Breast epithelium (tissue), 4 donors: ENCODE measurements around the gene PPARD. TPM values are rescaled to one million over a fixed set of nuclear protein-coding genes. Genes with fewer than 3 reads are reported as not detected.

Experiments used
- DNase-seq, 2 donors: peaks; one replicate each; pipeline ENCODE4 v3.0.0-alpha.2; 2019; ENCODE audit warnings: low spot score in 2 of 2
- H3K27ac ChIP-seq, 2 donors: fragments of 200-600 bp; sonication (generic) in 1 of 2; one replicate each; pipeline ENCODE4 v1.5.1; 2016 to 2019; ENCODE audit warnings: mild to moderate bottlenecking in 1 of 2
- H3K27me3 ChIP-seq, 2 donors: fragments of 200-600 bp; sonication (generic) in 1 of 2; one replicate each; pipeline versions ENCODE4 v1.5.1 to v1.6.0; 2017 to 2019; ENCODE audit warnings: control low read depth in 1 of 2, mild to moderate bottlenecking in 1 of 2
- H3K36me3 ChIP-seq: fragments of 200-600 bp; one replicate; pipeline ENCODE4 v1.5.1; 2019
- H3K4me1 ChIP-seq, 2 donors: fragments of 200-600 bp; sonication (generic); one replicate each; pipeline ENCODE4 v1.5.1; 2016 to 2019; ENCODE audit warnings: control low read depth in 1 of 2
- H3K4me3 ChIP-seq, 3 donors: fragments of 200-600 bp; sonication (generic); 1 replicate in 2 of 3; 2 replicates in 1 of 3; pipeline ENCODE4 v1.5.1; 2016 to 2019; ENCODE audit warnings: mild to moderate bottlenecking in 3 of 3, moderate library complexity in 2 of 3
- H3K9me3 ChIP-seq, 2 donors: fragments of 200-600 bp; sonication (generic) in 1 of 2; one replicate each; pipeline ENCODE4 v1.5.1; 2016 to 2019; ENCODE audit warnings: control low read depth in 1 of 2
- POLR2A ChIP-seq: fragments of 450-650 bp; IDR thresholded peaks from one replicate; pipeline ENCODE4 v1.6.1; 2016; ENCODE audit warnings: antibody characterized with exemption, mild to moderate bottlenecking, moderate library complexity
- POLR2AphosphoS5 ChIP-seq, 3 donors: sonication (generic); formaldehyde crosslinking; IDR thresholded peaks; one replicate each; pipeline ENCODE4 v1.6.1; 2017; ENCODE audit warnings: antibody characterized with exemption in 3 of 3
- intact Hi-C: fragments of 100-400 bp; cut with DNase I; formaldehyde crosslinking; loops from one replicate; pipeline ENCODE4 v1.15.1; 2023; ENCODE audit warnings: low total_unique reads
- total RNA-seq, 3 donors: library from RNA; depleted of rRNA; stranded (reverse); fragments of >200 nt; gene quantifications; one replicate each; pipeline ENCODE4 v1.1.0, GENCODE V29; 2016
- TF ChIP-seq, protein P1 (sequence below), 3 donors: fragments of 450-650 bp; IDR thresholded peaks; one replicate each; pipeline ENCODE4 v1.5.1; 2016 to 2017; ENCODE audit warnings: antibody characterized with exemption in 3 of 3, mild to moderate bottlenecking in 3 of 3, moderate library complexity in 3 of 3

PPARD gene
- total RNA-seq, 3 donors from 2014 or later: 7.2 to 11.1 (median 10.7) TPM

DNA sequence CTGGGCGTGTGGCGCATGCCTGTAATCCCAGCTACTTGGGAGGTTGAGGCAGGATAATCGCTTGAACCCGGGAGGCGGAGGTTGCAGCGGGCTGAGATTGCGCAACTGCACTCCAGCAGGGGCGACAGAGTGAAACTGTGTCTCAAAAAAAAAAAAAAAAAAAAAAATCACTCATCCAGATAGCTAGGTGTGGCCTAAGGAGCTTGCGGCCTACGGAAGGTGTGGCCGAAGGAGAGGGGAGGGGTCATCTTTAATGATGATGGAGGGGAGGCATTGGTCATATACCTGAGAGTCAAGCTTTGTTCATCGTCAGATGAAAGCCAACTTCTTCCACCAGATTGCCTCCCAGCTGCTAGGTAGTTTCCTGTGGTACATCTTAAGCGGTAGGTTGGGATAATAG lies 801 bp upstream of the PPARD start:
- intact Hi-C loops: loop anchor here (5.0 kb wide), 2 partner anchors 126 to 721 kb away; partner anchors contain the start of gene RPL10A
- no peaks in the 10 kb centered on the region for H3K9me3 ChIP-seq
- no peak overlapping the region for H3K4me3 ChIP-seq
- H3K36me3 ChIP-seq: no peaks in the 10 kb centered on the region
- no peak overlapping the region for H3K27ac ChIP-seq
- TF ChIP-seq, protein P1, sequence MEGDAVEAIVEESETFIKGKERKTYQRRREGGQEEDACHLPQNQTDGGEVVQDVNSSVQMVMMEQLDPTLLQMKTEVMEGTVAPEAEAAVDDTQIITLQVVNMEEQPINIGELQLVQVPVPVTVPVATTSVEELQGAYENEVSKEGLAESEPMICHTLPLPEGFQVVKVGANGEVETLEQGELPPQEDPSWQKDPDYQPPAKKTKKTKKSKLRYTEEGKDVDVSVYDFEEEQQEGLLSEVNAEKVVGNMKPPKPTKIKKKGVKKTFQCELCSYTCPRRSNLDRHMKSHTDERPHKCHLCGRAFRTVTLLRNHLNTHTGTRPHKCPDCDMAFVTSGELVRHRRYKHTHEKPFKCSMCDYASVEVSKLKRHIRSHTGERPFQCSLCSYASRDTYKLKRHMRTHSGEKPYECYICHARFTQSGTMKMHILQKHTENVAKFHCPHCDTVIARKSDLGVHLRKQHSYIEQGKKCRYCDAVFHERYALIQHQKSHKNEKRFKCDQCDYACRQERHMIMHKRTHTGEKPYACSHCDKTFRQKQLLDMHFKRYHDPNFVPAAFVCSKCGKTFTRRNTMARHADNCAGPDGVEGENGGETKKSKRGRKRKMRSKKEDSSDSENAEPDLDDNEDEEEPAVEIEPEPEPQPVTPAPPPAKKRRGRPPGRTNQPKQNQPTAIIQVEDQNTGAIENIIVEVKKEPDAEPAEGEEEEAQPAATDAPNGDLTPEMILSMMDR (IDR thresholded peaks at IDR 0.05): no peak
- TF ChIP-seq POLR2A: no peak
- no peak for TF ChIP-seq POLR2AphosphoS5 (IDR thresholded peaks at IDR 0.05)
- H3K27me3 ChIP-seq: no peaks in the 10 kb centered on the region
- peaks cover 4 to 10% of the 10 kb centered on the region in 2 donors for H3K4me1 ChIP-seq
- DNase-seq: no peak

DNA sequence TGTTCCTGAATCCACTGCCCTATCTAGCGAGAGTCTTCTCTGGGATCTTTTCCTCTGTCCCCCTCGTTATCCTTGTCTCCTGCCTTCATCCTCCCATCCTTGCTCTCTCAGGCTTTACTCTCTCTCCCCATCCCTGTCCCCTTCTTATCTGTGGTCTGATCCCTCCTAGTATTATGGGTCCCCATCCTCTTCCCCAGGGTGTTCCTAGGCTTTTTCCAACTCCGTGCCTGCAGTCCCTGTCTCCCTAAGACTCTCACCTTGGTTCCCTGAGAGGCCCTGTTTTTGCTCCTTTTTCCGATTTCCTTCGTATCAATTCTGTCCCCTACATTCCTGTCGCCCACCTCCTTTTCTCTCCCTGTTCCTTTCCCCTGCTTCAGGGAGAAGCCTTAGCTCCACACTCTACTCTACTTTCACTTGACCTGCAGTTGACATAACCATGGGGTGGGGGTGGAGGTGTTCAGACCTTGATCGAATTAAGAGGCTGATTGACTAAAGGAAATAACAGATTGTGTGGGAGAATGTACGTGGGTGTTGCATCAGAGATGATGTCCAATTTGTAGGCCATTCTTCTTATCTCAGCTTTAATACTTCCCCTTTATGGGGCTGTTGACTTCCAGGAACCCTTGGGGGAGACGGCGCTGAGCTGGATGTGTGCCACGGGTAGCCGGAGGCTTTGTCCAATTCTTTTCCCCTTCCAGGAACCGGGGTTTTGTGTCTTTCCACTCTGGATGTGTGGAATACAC lies 905 bp downstream of the PPARD start:
- Histone ChIP-seq H3K36me3 (no peaks in the 10 kb centered on the region), H3K9me3 (no peaks in the 10 kb centered on the region), H3K27me3 (no peaks in the 10 kb centered on the region), H3K27ac (peak overlapping the region; percentile 96), H3K4me1 (peaks cover 4 to 10% of the 10 kb centered on the region in 2 donors), H3K4me3 (peak overlapping the region; percentile 86 to 94 (median 88))
- intact Hi-C loops: loop anchor here (5.0 kb wide), 2 partner anchors 124 to 719 kb away; partner anchors contain the start of gene RPL10A
- DNase-seq: no peak
- TF ChIP-seq POLR2AphosphoS5 (IDR thresholded peaks at IDR 0.05) (peak in 2 of 3 donors; percentile 25 to 40), POLR2A (no peak)
- TF ChIP-seq, protein P1 (IDR thresholded peaks at IDR 0.05): peak in 1 of 3 donors; percentile 6

DNA sequence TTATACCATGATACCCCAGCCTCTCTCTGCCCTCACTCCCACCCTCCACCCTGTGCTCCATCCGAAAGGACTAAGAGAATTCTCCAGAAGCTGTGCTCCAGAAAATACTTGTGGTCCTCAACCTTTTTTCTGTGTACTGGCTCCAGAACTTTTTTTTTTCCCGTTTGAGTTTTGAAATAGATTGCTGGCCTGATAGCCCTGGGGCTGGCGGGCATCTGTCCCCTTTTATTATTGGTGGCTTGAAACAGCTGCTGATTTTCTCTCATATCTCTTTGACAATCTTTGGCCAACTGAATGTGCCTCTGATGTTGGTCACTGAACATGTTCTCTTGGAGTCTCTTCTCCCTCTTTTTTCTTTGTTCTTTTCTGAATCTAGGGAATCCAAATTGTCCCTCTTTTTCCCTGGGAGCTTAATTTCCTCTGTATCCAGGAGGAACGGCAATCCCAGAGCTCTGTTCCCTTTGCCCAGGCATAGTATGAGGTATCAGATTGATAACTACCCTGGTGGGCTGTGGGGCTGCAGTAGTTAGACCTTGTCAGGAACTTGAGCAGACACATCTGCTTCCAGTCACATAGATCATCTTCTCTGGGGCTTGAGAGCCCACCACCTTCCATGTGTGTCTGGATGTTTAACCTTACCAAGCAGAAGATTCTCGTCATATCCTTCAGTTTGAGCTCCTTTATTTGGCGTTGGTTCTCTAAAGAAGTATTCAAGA lies 1.6 kb downstream of the PPARD start:
- Histone ChIP-seq H3K9me3 (no peaks in the 10 kb centered on the region), H3K27me3 (no peaks in the 10 kb centered on the region), H3K4me3 (peak overlapping the region; percentile 86 to 94 (median 88)), H3K36me3 (no peaks in the 10 kb centered on the region), H3K27ac (peak overlapping the region; percentile 96), H3K4me1 (peaks cover 4 to 10% of the 10 kb centered on the region in 2 donors)
- TF ChIP-seq POLR2AphosphoS5 (IDR thresholded peaks at IDR 0.05) (no peak), POLR2A (no peak)
- TF ChIP-seq, protein P1 (IDR thresholded peaks at IDR 0.05): no peak
- DNase-seq: no peak
- intact Hi-C loops: loop anchor here (5.0 kb wide), 2 partner anchors 123 to 718 kb away; partner anchors contain the start of gene RPL10A

DNA sequence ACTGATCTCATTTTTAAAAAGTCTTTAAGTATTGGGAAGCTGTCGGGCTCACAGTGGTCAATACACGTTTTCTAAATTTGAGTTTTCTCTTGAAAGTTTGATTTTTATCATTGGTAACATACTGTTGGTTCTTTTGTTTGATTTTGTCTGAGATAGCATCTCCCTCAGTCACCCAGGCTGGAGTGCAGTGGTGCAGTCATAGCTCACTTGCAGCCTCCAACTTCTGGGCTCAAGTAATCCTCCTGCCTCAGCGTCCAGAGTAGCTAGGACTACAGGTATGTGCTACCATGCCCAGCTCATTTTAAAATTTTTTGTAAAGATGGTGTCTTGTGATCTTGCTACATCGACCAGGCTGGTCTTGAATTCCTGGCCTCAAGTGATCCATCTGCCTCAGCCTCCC lies 9.1 kb downstream of the PPARD start:
- TF ChIP-seq, protein P1 (IDR thresholded peaks at IDR 0.05): no peak
- TF ChIP-seq POLR2A (no peak), POLR2AphosphoS5 (IDR thresholded peaks at IDR 0.05) (no peak)
- Histone ChIP-seq H3K36me3 (peaks cover 3% of the 10 kb centered on the region), H3K27me3 (no peaks in the 10 kb centered on the region), H3K9me3 (no peaks in the 10 kb centered on the region), H3K4me3 (no peak overlapping the region), H3K4me1 (no peaks in the 10 kb centered on the region), H3K27ac (no peak overlapping the region)
- intact Hi-C loops: no loop called here
- DNase-seq: no peak

DNA sequence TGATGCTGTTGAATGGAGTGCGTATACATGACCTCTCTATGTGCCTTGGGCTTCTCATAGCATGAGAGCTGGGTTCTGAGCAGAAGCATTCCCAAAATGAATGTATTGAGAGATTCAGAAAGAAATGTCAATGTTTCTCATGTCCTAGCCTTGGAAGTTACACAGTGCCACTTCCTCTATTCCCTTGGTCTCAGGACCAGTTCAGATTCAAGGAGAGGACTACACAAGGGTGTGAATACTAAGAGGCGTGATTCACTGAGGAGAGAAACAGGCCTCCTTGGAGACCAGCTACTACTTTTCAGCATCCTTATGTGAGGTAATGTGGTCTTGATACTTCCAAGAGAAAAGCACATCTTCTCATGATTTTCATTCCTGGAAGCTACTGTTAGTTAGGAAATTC lies 10.4 kb downstream of the PPARD start:
- no peaks in the 10 kb centered on the region for H3K27me3 ChIP-seq
- no peak for DNase-seq
- H3K27ac ChIP-seq: no peak overlapping the region
- no peaks in the 10 kb centered on the region for H3K9me3 ChIP-seq
- no peak overlapping the region for H3K4me3 ChIP-seq
- H3K36me3 ChIP-seq: peaks cover 3% of the 10 kb centered on the region
- H3K4me1 ChIP-seq: no peaks in the 10 kb centered on the region
- intact Hi-C loops: no loop called here
- TF ChIP-seq POLR2AphosphoS5 (IDR thresholded peaks at IDR 0.05) (no peak), POLR2A (no peak)
- TF ChIP-seq, protein P1 (IDR thresholded peaks at IDR 0.05): no peak
